Heart left ventricle (tissue), 16 donors: Measurements from ENCODE around the gene MRPL1. TPM values are rescaled to one million over a fixed set of nuclear protein-coding genes. Genes with fewer than 3 reads are reported as not detected.
"Not testable (repeated sequence)": the region's sequence is repeated elsewhere in the genome, so short reads cannot be mapped to it uniquely, and the experiment has no call there.

Source experiments
- ATAC-seq, 4 donors: fragments of 200-7000 bp; cut with Tn5 transposase; one replicate each; pipeline ENCODE4 v1.9.1; 2020 to 2022; ENCODE audit warnings: moderate library complexity in 4 of 4, mild to moderate bottlenecking in 3 of 4, moderate number of reproducible peaks in 1 of 4
- DNase-seq, 5 donors: peaks; one replicate each; pipeline ENCODE4 v3.0.0-alpha.2; 2020
- H3K27ac ChIP-seq, 12 donors: fragments of 200-600 bp; sonication (generic) in 4 of 12; one replicate each; pipeline versions ENCODE4 v1.5.0 to v1.8.0; 2016 to 2022; ENCODE audit warnings: mild to moderate bottlenecking in 2 of 12
- H3K27me3 ChIP-seq, 9 donors: fragments of 200-600 bp; sonication (generic) in 2 of 9; one replicate each; pipeline versions ENCODE4 v1.5.1 to v1.8.0; 2016 to 2022; ENCODE audit warnings: mild to moderate bottlenecking in 3 of 9
- H3K36me3 ChIP-seq, 9 donors: fragments of 200-600 bp; sonication (generic) in 2 of 9; one replicate each; pipeline versions ENCODE4 v1.5.0 to v1.8.0; 2018 to 2022; ENCODE audit warnings: mild to moderate bottlenecking in 2 of 9
- H3K4me1 ChIP-seq, 12 donors: fragments of 200-600 bp; sonication (generic) in 4 of 12; one replicate each; pipeline versions ENCODE4 v1.5.0 to v1.8.0; 2016 to 2022; ENCODE audit warnings: mild to moderate bottlenecking in 3 of 12
- H3K4me3 ChIP-seq, 12 donors: fragments of 200-600 bp; sonication (generic) in 4 of 12; one replicate each; pipeline versions ENCODE4 v1.5.0 to v1.8.0; 2017 to 2022; ENCODE audit warnings: mild to moderate bottlenecking in 9 of 12, moderate library complexity in 4 of 12
- H3K9me3 ChIP-seq, 12 donors: fragments of 200-600 bp; sonication (generic) in 4 of 12; one replicate each; pipeline versions ENCODE4 v1.5.0 to v1.8.0; 2016 to 2022; ENCODE audit warnings: mild to moderate bottlenecking in 1 of 12
- POLR2A ChIP-seq, 2 donors: fragments of 450-650 bp; IDR thresholded peaks; one replicate each; pipeline ENCODE4 v1.6.1; 2017; ENCODE audit warnings: antibody characterized with exemption in 2 of 2, mild to moderate bottlenecking in 2 of 2, moderate library complexity in 2 of 2
- WGBS, 4 donors: extraction: QIAGEN DNeasy Blood & Tissue Kit in 2 of 4; methylation state at CpG; one replicate each; pipeline versions ENCODE4 v1.1.5 to v1.1.7; 2013 to 2018; 5-methylcytosine and 5-hydroxymethylcytosine counted together
- intact Hi-C, 10 donors: fragments of 100-400 bp; cut with DNase I; formaldehyde crosslinking; loops; one replicate each; pipeline versions ENCODE4 v1.11.1 to v1.14.2; 2022
- polyA plus RNA-seq, 2 donors: library from polyadenylated mRNA; stranded (reverse); fragments of 200-250 nt; gene quantifications; one replicate each; pipeline ENCODE4 v1.2.3, GENCODE V29; 2013
- total RNA-seq, 9 donors: library from RNA; depleted of rRNA in 2 of 9; stranded (reverse); fragments of >200 nt in 2 of 9; fragmentation: NEBNext Ultra II Directional in 3 of 9; extraction: Animal tissue kit (Norgen Biotek cat#: 25700) in 3 of 9; gene quantifications; one replicate each; pipeline versions ENCODE4 v1.1.0 to v1.2.4, GENCODE V29; 2016 to 2023
- TF ChIP-seq, protein P1 (sequence below), 12 donors: fragments of 200-600 bp; sonication (generic) in 4 of 12; IDR thresholded peaks; one replicate each; pipeline versions ENCODE4 v1.5.0 to v1.8.0; 2018 to 2022; ENCODE audit warnings: antibody characterized with exemption in 12 of 12, mild to moderate bottlenecking in 5 of 12
- donor health status: ischemic (EF 13 %, LVEDD 7.1; RV severe dilation, severe dysfunction).
- donor health status: healthy with polysubstance abuse.
- donor health status: DM: no; HTN: yes; CAD: no.
- donor health status: DM: no; HTN: no; CAD: no.
- donor health status: ischemic (EF 25% LVEDD 6.9; RV normal size, moderate dysfunction).
- donor health status: ischemic (EF 25% LVEDD 5.7; RV mildly dilated, moderate dysfunction).
- donor health status: healthy.
- donor health status: DM: yes; HTN: yes; CAD: no.
- donor health status: ischemic (EF 35%, LVEDD 5.7; RV mildly dilated, moderate dysfunction).
- donor health status: nonischemic (EF 11% LVEDD 7.7; RV severe dilation, severe dysfunction).
- donor health status: DM: yes; HTN: yes; CAD: no.
- donor health status: PGD.
- donor health status: ischemic (EF 29% LVEDD 5.4; RV normal size, mild dysfunction).
- donor health status: nonischemic (EF 23%, LVEDD 6.1; RV moderate dilation, normal function).

The MRPL1 gene
- total and polyA plus RNA-seq, 11 donors = 26.9 to 69.4 (median 40.2) TPM

DNA sequence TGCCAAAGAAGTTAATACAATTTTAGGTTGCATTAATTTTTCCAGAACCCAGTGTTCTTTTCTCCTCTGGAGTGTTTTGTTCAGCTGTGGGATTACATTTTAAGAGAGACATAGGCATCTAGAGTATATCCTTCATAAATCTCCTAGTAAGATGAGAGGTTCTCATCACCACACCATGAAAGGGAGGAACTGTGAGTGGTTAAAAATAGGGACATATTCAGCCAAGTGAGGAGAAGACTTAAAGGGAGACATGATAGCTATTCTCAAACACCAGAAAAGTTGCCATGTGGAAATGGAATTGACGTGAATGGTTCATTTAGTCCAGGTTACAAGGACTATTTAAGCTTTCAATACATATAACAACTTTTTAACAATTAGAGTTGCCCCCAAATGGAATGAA is 6.5 kb upstream of the MRPL1 start:
- no peak for ATAC-seq
- intact Hi-C loops = loop anchor here in 1 of 10 donors (5.0 kb wide), 1 partner anchor 66 kb away; no protein-coding TSS in a partner anchor
- H3K36me3 ChIP-seq = no peaks in the 10 kb centered on the region
- peaks cover 0 to 44% (median 12%) of the 10 kb centered on the region in 12 donors for H3K4me1 ChIP-seq
- no peak overlapping the region for H3K4me3 ChIP-seq
- no peaks in the 10 kb centered on the region for H3K27me3 ChIP-seq
- H3K9me3 ChIP-seq = no peaks in the 10 kb centered on the region
- WGBS, 4 donors = 80 to 91% (median 88%) methylated on average over 1 of the region's 1 CpG
- H3K27ac ChIP-seq = peak overlapping the region; percentile 37 to 90 (median 66)
- no peak for DNase-seq
- TF ChIP-seq POLR2A (IDR thresholded peaks at IDR 0.05) = no peak
- TF ChIP-seq, protein P1, sequence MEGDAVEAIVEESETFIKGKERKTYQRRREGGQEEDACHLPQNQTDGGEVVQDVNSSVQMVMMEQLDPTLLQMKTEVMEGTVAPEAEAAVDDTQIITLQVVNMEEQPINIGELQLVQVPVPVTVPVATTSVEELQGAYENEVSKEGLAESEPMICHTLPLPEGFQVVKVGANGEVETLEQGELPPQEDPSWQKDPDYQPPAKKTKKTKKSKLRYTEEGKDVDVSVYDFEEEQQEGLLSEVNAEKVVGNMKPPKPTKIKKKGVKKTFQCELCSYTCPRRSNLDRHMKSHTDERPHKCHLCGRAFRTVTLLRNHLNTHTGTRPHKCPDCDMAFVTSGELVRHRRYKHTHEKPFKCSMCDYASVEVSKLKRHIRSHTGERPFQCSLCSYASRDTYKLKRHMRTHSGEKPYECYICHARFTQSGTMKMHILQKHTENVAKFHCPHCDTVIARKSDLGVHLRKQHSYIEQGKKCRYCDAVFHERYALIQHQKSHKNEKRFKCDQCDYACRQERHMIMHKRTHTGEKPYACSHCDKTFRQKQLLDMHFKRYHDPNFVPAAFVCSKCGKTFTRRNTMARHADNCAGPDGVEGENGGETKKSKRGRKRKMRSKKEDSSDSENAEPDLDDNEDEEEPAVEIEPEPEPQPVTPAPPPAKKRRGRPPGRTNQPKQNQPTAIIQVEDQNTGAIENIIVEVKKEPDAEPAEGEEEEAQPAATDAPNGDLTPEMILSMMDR (IDR thresholded peaks at IDR 0.05) = no peak

DNA sequence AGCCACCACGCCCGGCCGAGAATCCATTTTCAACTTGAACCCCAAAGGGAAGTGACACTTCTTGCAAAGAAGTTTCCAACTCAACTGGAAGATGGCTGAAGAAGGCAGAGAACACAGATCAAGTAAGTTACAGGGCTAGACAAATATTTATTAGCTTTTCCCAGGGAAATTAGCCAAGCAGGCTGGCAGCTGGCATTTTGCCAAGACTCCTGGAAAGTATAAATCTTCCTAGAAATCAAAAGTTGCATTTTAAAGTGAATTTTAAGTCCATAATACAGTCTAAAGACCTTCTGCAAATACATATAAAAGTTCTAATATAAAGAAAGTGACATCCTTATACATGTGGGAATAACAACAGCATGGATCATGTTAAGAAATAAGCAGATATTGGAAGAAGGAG is 3.4 kb upstream of the MRPL1 start:
- 81 to 99% (median 96%) methylated on average over 3 of the region's 3 CpGs for WGBS, 4 donors
- no peak for TF ChIP-seq POLR2A (IDR thresholded peaks at IDR 0.05)
- TF ChIP-seq, protein P1 (IDR thresholded peaks at IDR 0.05) = no peak
- no peaks in the 10 kb centered on the region for H3K36me3 ChIP-seq
- no peak overlapping the region for H3K27ac ChIP-seq
- ATAC-seq (no peak), DNase-seq (no peak)
- H3K27me3 ChIP-seq = no peaks in the 10 kb centered on the region
- peaks cover 0 to 43% (median 15%) of the 10 kb centered on the region in 12 donors for H3K4me1 ChIP-seq
- intact Hi-C loops = loop anchor here in 1 of 10 donors (5.0 kb wide), 1 partner anchor 63 kb away; no protein-coding TSS in a partner anchor
- H3K4me3 ChIP-seq = no peak overlapping the region
- H3K9me3 ChIP-seq = no peaks in the 10 kb centered on the region

DNA sequence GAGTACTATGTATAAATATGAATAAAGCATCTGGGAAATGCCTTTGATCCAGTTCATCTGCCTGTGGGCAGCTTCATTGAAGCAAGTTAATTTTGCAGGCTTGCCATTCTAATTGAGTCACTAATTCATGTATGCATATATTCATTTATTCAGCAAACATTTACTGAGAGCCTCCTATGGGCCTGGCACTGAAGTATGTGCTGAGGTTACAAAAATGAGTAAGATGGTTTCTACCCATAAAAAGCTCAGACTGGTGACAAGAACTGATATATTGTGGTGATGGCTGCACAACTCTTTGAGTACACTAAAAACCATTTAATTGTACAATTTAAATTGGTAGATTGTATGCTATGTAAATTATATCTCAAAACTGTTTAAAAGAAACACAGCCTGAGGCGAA is 1.1 kb upstream of the MRPL1 start:
- H3K4me1 ChIP-seq = peaks cover 0 to 28% (median 13%) of the 10 kb centered on the region in 12 donors
- intact Hi-C loops = loop anchor here in 4 of 10 donors (5.0 to 10.0 kb wide), 2 partner anchors 39 to 127 kb away; no protein-coding TSS in a partner anchor
- DNase-seq (no peak), ATAC-seq (no peak)
- WGBS, 4 donors = 91 to 94% (median 93%) methylated on average over 1 of the region's 1 CpG
- no peaks in the 10 kb centered on the region for H3K27me3 ChIP-seq
- TF ChIP-seq, protein P1 (IDR thresholded peaks at IDR 0.05) = no peak
- TF ChIP-seq POLR2A (IDR thresholded peaks at IDR 0.05) = no peak
- H3K36me3 ChIP-seq = peaks cover 0 to 16% (median 0%) of the 10 kb centered on the region in 9 donors
- H3K27ac ChIP-seq = peak overlapping the region in 11 of 12 donors; percentile 91 to 99 (median 96)
- no peaks in the 10 kb centered on the region for H3K9me3 ChIP-seq
- H3K4me3 ChIP-seq = peak overlapping the region in 10 of 12 donors; percentile 61 to 90 (median 76)

DNA sequence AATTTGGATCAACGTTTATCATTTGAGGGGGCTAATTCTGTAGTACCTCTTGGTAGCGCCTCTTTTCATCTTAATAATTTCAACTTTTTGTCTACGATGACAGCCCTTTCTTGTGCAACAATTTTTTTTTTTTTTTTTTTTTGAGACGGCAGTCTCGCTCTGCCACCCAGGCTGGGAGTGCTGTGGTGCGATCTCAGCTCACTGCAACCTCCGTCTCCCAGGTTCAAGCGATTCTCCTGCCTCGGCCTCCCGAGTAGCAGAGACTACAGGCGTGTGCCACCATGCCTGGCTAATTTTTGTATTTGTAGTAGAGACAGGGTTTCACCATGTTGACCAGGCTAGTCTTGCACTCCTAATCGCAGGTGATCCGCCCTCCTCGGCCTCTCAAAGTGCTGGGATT is 711 bp downstream of the MRPL1 start:
- not testable (repeated sequence) for ATAC-seq, DNase-seq, H3K9me3 ChIP-seq, H3K27me3 ChIP-seq
- Histone ChIP-seq H3K36me3 (peaks cover 0 to 22% (median 2%) of the 10 kb centered on the region in 9 donors), H3K4me3 (peak overlapping the region; percentile 30 to 90 (median 73)), H3K4me1 (peaks cover 0 to 19% (median 11%) of the 10 kb centered on the region in 12 donors), H3K27ac (peak overlapping the region in 11 of 12 donors; percentile 91 to 99 (median 96))
- intact Hi-C loops = loop anchor here in 7 of 10 donors (2.0 to 10.0 kb wide), 4 partner anchors 41 to 129 kb away; partner anchors contain the start of gene CNOT6L (in 1 of the 7)
- WGBS, 4 donors = 31 to 46% (median 38%) methylated on average over 14 of the region's 14 CpGs
